Upper lobe of left lung (tissue), 6 donors: ENCODE results near the gene STX17. TPM values are rescaled to one million over a fixed set of nuclear protein-coding genes. Genes with fewer than 3 reads are reported as not detected.

ENCODE experiments used
- ATAC-seq, 2 donors: fragments of 200-7000 bp; cut with Tn5 transposase; one replicate each; pipeline ENCODE4 v1.9.1; 2022; ENCODE audit warnings: mild to moderate bottlenecking in 2 of 2, moderate library complexity in 2 of 2; ENCODE audit not compliant: low FRiP score in 2 of 2
- DNase-seq, 2 donors: peaks; one replicate each; pipeline ENCODE4 v3.0.0-alpha.2; 2019 to 2020
- H3K27ac ChIP-seq, 4 donors: fragments of 200-600 bp; sonication (generic); one replicate each; pipeline ENCODE4 v1.5.1; 2016 to 2019
- H3K27me3 ChIP-seq, 4 donors: fragments of 200-600 bp; sonication (generic); one replicate each; pipeline ENCODE4 v1.5.1; 2017 to 2019
- H3K36me3 ChIP-seq, 4 donors: fragments of 200-600 bp; sonication (generic); one replicate each; pipeline ENCODE4 v1.5.1; 2016 to 2019
- H3K4me1 ChIP-seq, 4 donors: fragments of 200-600 bp; sonication (generic); one replicate each; pipeline ENCODE4 v1.5.1; 2018 to 2019
- H3K4me3 ChIP-seq, 4 donors: fragments of 200-600 bp; sonication (generic); one replicate each; pipeline ENCODE4 v1.5.1; 2017 to 2019; ENCODE audit warnings: mild to moderate bottlenecking in 2 of 4, moderate library complexity in 1 of 4
- H3K9me3 ChIP-seq, 4 donors: fragments of 200-600 bp; sonication (generic); one replicate each; pipeline ENCODE4 v1.5.1; 2018 to 2019
- CTCF ChIP-seq, 6 experiments: fragments of 450-650 bp in 4 of 6; fragments of 200-600 bp in 2 of 6; sonication (generic) in 2 of 6; IDR thresholded peaks; one replicate each; pipeline ENCODE4 v1.5.1; 2016 to 2019; ENCODE audit warnings: antibody characterized with exemption in 6 of 6
- EP300 ChIP-seq, 4 donors: sonication (generic); formaldehyde crosslinking; IDR thresholded peaks; one replicate each; pipeline ENCODE4 v1.5.1; 2017; ENCODE audit warnings: antibody characterized with exemption in 4 of 4, control low read depth in 2 of 4
- POLR2A ChIP-seq, 4 donors: fragments of 450-650 bp; IDR thresholded peaks; one replicate each; pipeline ENCODE4 v1.5.1; 2016 to 2017; ENCODE audit warnings: antibody characterized with exemption in 4 of 4, mild to moderate bottlenecking in 2 of 4
- POLR2AphosphoS5 ChIP-seq, 2 donors: sonication (generic); formaldehyde crosslinking; IDR thresholded peaks; one replicate each; pipeline ENCODE4 v1.5.1; 2017; ENCODE audit warnings: antibody characterized with exemption in 2 of 2
- WGBS, 2 donors: methylation state at CpG; one replicate each; pipeline ENCODE4 v1.1.5; 2017 to 2018; 5-methylcytosine and 5-hydroxymethylcytosine counted together
- total RNA-seq, 6 donors: library from RNA; depleted of rRNA in 4 of 6; stranded (reverse); fragments of >200 nt in 4 of 6; gene quantifications; one replicate each; pipeline versions ENCODE4 v1.1.0 to v1.2.1, GENCODE V29; 2016 to 2021
- donor health status: DM: no; HTN: no; CAD: no; lungs with moderate emphysema.
- donor health status: DM: no; HTN: yes; CAD: no; lungs with severe emphysema.

The STX17 gene
- total RNA-seq, 6 donors from 2014 or later: 23.0 to 234 (median 35.8) TPM

DNA sequence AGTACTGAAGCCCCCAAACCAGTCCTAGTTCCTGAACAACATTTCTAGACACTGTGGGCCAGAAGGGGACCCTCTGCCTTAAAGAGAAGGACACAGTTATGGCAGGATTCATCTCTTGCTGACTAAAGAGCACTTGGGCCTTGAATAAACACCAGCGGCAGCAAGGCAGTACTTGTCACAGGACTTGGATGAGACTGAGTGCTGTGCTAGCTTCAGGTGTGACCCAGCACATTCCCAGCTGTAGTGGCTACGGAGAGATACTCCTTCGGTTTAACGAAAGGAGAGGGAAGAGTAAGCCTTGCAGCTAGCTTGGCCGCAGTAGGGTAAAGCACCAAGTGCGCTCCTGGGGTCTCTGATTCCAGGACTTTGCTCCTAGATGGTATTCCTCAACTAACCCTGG is 10.9 kb upstream of the STX17 start:
- no peak for ATAC-seq
- peak in 1 of 2 donors; percentile 40 for DNase-seq
- no peak for TF ChIP-seq POLR2A (IDR thresholded peaks at IDR 0.05)
- TF ChIP-seq POLR2AphosphoS5 (IDR thresholded peaks at IDR 0.05): no peak
- TF ChIP-seq CTCF (IDR thresholded peaks at IDR 0.05): no peak
- no peak for TF ChIP-seq EP300 (IDR thresholded peaks at IDR 0.05)
- H3K36me3 ChIP-seq: no peaks in the 10 kb centered on the region
- 76 to 83% methylated on average over 4 to 6 of the region's 6 CpGs for WGBS, 2 donors
- H3K4me3 ChIP-seq: no peak overlapping the region
- no peak overlapping the region for H3K27ac ChIP-seq
- no peaks in the 10 kb centered on the region for H3K27me3 ChIP-seq
- no peaks in the 10 kb centered on the region for H3K9me3 ChIP-seq
- no peaks in the 10 kb centered on the region for H3K4me1 ChIP-seq

DNA sequence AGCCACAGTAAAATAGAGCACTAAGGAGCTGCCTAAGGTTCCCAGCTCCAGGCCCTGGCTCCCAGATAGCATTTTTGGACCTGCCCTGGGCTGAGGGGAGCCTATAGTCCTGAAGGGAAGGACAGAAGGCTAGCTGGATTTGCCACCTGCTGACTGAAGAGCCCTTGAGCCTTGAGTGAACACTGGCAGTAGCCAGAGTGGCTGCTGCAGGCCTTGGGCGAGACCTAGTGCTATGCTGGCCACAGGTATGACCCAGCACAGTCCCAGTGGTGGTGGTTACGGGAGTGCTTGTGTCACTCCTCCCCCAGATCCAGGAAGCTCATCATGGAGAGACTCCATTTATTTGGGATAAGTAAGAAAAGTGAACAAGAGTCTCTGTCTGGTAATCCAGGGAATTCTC is 10.3 kb upstream of the STX17 start:
- DNase-seq: peak in 1 of 2 donors; percentile 67
- ATAC-seq: peak in 1 of 2 donors; percentile 70

DNA sequence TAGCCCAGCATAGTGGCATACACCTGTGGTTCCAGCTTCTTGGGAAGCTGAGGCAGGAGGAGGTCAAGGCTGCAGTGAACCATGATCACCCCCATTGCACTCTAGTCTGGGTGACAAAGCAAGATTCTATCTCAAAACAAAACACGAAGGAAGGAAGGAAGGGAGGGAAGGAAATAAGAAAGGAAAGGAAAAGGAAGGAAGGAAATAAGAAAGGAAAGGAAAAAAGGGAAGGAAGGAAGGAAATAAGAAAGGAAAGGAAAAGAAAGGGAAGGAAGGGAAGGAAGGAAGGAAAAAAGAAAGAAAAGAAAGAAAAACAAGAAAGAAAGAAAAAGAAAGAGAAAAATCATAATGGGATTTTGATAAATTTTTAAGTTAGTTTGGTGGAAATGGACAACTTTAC is 3.1 kb upstream of the STX17 start:
- no peaks in the 10 kb centered on the region for H3K9me3 ChIP-seq
- no peak for ATAC-seq
- H3K27me3 ChIP-seq: no peaks in the 10 kb centered on the region
- peaks cover 5 to 13% (median 10%) of the 10 kb centered on the region in 4 donors for H3K4me1 ChIP-seq
- WGBS, 2 donors: 50 to 70% methylated on average over 1 of the region's 1 CpG
- no peak for DNase-seq
- H3K4me3 ChIP-seq: no peak overlapping the region
- no peak overlapping the region for H3K27ac ChIP-seq
- no peak for TF ChIP-seq POLR2A (IDR thresholded peaks at IDR 0.05)
- TF ChIP-seq EP300 (IDR thresholded peaks at IDR 0.05): no peak
- no peak for TF ChIP-seq POLR2AphosphoS5 (IDR thresholded peaks at IDR 0.05)
- TF ChIP-seq CTCF (IDR thresholded peaks at IDR 0.05): no peak
- H3K36me3 ChIP-seq: no peaks in the 10 kb centered on the region

More for the DNA sequence above, 10.3 kb upstream of the STX17 start:
- Histone ChIP-seq H3K27me3 (no peaks in the 10 kb centered on the region), H3K36me3 (no peaks in the 10 kb centered on the region), H3K4me3 (no peak overlapping the region), H3K9me3 (no peaks in the 10 kb centered on the region), H3K27ac (no peak overlapping the region), H3K4me1 (no peaks in the 10 kb centered on the region)
- WGBS, 2 donors: 57% methylated on average over 2 of the region's 2 CpGs; no CpG with 5 or more reads in 1 of the 2 donors
- TF ChIP-seq POLR2A (IDR thresholded peaks at IDR 0.05) (no peak), POLR2AphosphoS5 (IDR thresholded peaks at IDR 0.05) (no peak), EP300 (IDR thresholded peaks at IDR 0.05) (no peak), CTCF (IDR thresholded peaks at IDR 0.05) (no peak)

DNA sequence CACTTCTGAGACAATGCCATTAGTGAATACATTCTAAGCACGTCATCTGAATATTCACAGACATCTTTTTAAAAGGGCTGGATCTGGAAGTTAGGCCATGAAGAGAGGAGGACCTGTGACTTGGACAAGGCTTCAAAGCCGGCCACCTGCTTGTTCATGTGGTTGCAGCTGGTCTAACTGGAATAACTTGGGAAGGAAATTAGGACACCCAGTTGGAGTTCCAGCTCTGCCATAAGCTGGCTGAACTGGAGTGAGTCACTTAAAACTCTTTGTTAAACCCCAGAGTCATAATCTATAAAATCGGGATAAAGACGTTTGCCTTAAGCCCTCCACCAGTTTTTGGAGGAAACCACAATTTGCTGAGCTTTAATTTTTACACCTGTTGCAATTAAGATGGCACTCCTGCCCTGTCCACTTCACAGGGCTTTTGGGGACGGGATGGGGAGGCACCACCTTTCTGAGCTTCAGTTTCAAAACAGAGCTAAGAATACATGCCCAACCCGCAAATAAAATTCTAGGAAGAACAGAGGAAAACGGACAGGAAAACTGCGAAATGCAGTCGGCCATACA is 536 bp upstream of the STX17 start:
- no peaks in the 10 kb centered on the region for H3K27me3 ChIP-seq
- H3K27ac ChIP-seq: peak overlapping the region; percentile 95 to 98 (median 98)
- peak in 1 of 2 donors; percentile 3 for ATAC-seq
- TF ChIP-seq EP300 (IDR thresholded peaks at IDR 0.05) (no peak), CTCF (IDR thresholded peaks at IDR 0.05) (no peak), POLR2A (IDR thresholded peaks at IDR 0.05) (no peak), POLR2AphosphoS5 (IDR thresholded peaks at IDR 0.05) (no peak)
- peaks cover 8 to 14% (median 10%) of the 10 kb centered on the region in 4 donors for H3K4me1 ChIP-seq
- H3K36me3 ChIP-seq: no peaks in the 10 kb centered on the region
- peak in 1 of 2 donors; percentile 40 for DNase-seq
- H3K9me3 ChIP-seq: no peaks in the 10 kb centered on the region
- peak overlapping the region; percentile 71 to 93 (median 83) for H3K4me3 ChIP-seq
- 23% methylated on average over 9 of the region's 9 CpGs for WGBS, 2 donors

DNA sequence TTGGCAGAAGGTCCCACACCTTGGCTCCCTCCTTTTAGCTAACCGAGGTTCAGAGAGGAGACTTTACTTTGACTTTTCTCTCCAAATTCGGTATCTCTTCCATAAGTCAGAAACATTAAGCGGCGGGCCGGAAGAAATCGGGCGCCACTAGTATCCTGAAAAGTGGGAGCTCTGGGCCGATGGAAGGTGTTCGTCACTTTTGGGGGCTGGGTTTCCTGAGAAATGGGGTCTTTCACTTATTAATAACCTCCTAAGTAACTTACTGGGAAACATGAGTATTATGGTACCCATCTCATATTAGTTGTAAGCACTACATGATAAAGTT is 716 bp downstream of the STX17 start:
- Histone ChIP-seq H3K4me3 (peak overlapping the region; percentile 71 to 93 (median 83)), H3K36me3 (peaks cover 0 to 5% (median 0%) of the 10 kb centered on the region in 4 donors), H3K4me1 (peaks cover 9 to 14% (median 10%) of the 10 kb centered on the region in 4 donors), H3K27ac (peak overlapping the region; percentile 95 to 98 (median 98)), H3K9me3 (no peaks in the 10 kb centered on the region), H3K27me3 (no peaks in the 10 kb centered on the region)
- 7 to 16% methylated on average over 8 to 9 of the region's 9 CpGs for WGBS, 2 donors
- no peak for TF ChIP-seq POLR2A (IDR thresholded peaks at IDR 0.05)
- no peak for TF ChIP-seq POLR2AphosphoS5 (IDR thresholded peaks at IDR 0.05)
- TF ChIP-seq EP300 (IDR thresholded peaks at IDR 0.05): no peak
- TF ChIP-seq CTCF (IDR thresholded peaks at IDR 0.05): no peak
- ATAC-seq: no peak
- DNase-seq: no peak
